HEK293 (cell line): Measurements from ENCODE around the gene CYP4F22.
A peak's percentile ranks its signal among the peaks of the same experiment; 100 is the strongest.

ENCODE experiments used
- GLIS2 ChIP-seq: fragments of 450-650 bp; formaldehyde crosslinking; IDR thresholded peaks from 2 replicates; pipeline ENCODE4 v1.5.1; 2016; ENCODE audit warnings: missing biosample characterization, missing genetic modification characterization
- KLF8 ChIP-seq: fragments of 450-650 bp; formaldehyde crosslinking; IDR thresholded peaks from 2 replicates; pipeline ENCODE4 v1.5.1; 2016; ENCODE audit warnings: missing biosample characterization, missing genetic modification characterization
- MEIS1 ChIP-seq: sonication (generic); formaldehyde crosslinking; IDR thresholded peaks from 2 replicates; pipeline ENCODE4 v1.8.1; 2022; ENCODE audit warnings: missing genetic modification reagents, mild to moderate bottlenecking, borderline replicate concordance
- RBAK ChIP-seq: fragments of 450-650 bp; formaldehyde crosslinking; IDR thresholded peaks from 2 replicates; pipeline ENCODE4 v1.5.1; 2016; ENCODE audit warnings: missing biosample characterization, missing genetic modification characterization
- SCRT2 ChIP-seq: fragments of 450-650 bp; formaldehyde crosslinking; IDR thresholded peaks from 2 replicates; pipeline ENCODE4 v1.5.1; 2016; ENCODE audit warnings: missing biosample characterization, missing genetic modification characterization
- YY1 ChIP-seq: fragments of 450-650 bp; formaldehyde crosslinking; IDR thresholded peaks from 2 replicates; pipeline ENCODE4 v1.5.1; 2018; ENCODE audit warnings: missing biosample characterization, missing genetic modification characterization
- ZBTB48 ChIP-seq: fragments of 450-650 bp; formaldehyde crosslinking; IDR thresholded peaks from 2 replicates; pipeline ENCODE4 v1.5.1; 2016; ENCODE audit warnings: missing biosample characterization, missing genetic modification characterization
- ZBTB7A ChIP-seq: fragments of 450-650 bp; formaldehyde crosslinking; IDR thresholded peaks from 2 replicates; pipeline ENCODE4 v1.5.1; 2016; ENCODE audit warnings: low read depth, missing biosample characterization, missing genetic modification characterization
- ZBTB8A ChIP-seq: fragments of 450-650 bp; formaldehyde crosslinking; IDR thresholded peaks from 2 replicates; pipeline ENCODE4 v1.5.1; 2016; ENCODE audit warnings: missing biosample characterization, missing genetic modification characterization
- ZNF114 ChIP-seq: fragments of 450-650 bp; formaldehyde crosslinking; IDR thresholded peaks from 2 replicates; pipeline ENCODE4 v1.5.0; 2017; ENCODE audit warnings: missing biosample characterization, missing genetic modification characterization
- ZNF184 ChIP-seq: fragments of 450-650 bp; IDR thresholded peaks from 2 replicates; pipeline ENCODE4 v1.5.1; 2018; ENCODE audit warnings: missing biosample characterization, mild to moderate bottlenecking, missing genetic modification characterization
- ZNF324 ChIP-seq: fragments of 450-650 bp; formaldehyde crosslinking; IDR thresholded peaks from 2 replicates; pipeline ENCODE4 v1.5.1; 2016; ENCODE audit warnings: missing biosample characterization, missing genetic modification characterization
- ZNF48 ChIP-seq: fragments of 450-650 bp; formaldehyde crosslinking; IDR thresholded peaks from 2 replicates; pipeline ENCODE4 v1.5.1; 2016; ENCODE audit warnings: missing biosample characterization, missing genetic modification characterization
- ZNF600 ChIP-seq: fragments of 450-650 bp; formaldehyde crosslinking; IDR thresholded peaks from 2 replicates; pipeline ENCODE4 v1.5.1; 2016; ENCODE audit warnings: missing biosample characterization, missing genetic modification characterization
- ZSCAN30 ChIP-seq: fragments of 450-650 bp; IDR thresholded peaks from 2 replicates; pipeline ENCODE4 v1.5.1; 2018; ENCODE audit warnings: missing biosample characterization, mild to moderate bottlenecking, missing genetic modification characterization, moderate library complexity
- TF ChIP-seq, protein P1 (sequence below): fragments of 450-650 bp; formaldehyde crosslinking; conservative IDR thresholded peaks from 2 replicates; pipeline ENCODE4 v1.5.1; 2016; ENCODE audit warnings: low read depth, missing biosample characterization, missing genetic modification characterization
- TF ChIP-seq, protein P2 (sequence below): fragments of 450-650 bp; formaldehyde crosslinking; IDR thresholded peaks from 2 replicates; pipeline ENCODE4 v1.5.1; 2016; ENCODE audit warnings: missing biosample characterization, missing genetic modification characterization
- TF ChIP-seq, protein P3 (sequence below): fragments of 450-650 bp; IDR thresholded peaks from 2 replicates; pipeline ENCODE4 v1.5.1; 2018; ENCODE audit warnings: missing biosample characterization, missing genetic modification characterization
- TF ChIP-seq, protein P4 (sequence below): fragments of 450-650 bp; formaldehyde crosslinking; IDR thresholded peaks from 2 replicates; pipeline ENCODE4 v1.5.1; 2016; ENCODE audit warnings: missing biosample characterization, missing genetic modification characterization
- TF ChIP-seq, protein P5 (sequence below): fragments of 450-650 bp; formaldehyde crosslinking; IDR thresholded peaks from 2 replicates; pipeline ENCODE4 v1.5.1; 2016; ENCODE audit warnings: missing biosample characterization, missing genetic modification characterization
- TF ChIP-seq, protein P6 (sequence below): fragments of 450-650 bp; formaldehyde crosslinking; IDR thresholded peaks from 2 replicates; pipeline ENCODE4 v1.5.1; 2016; ENCODE audit warnings: missing biosample characterization, missing genetic modification characterization

CYP4F22 gene

DNA sequence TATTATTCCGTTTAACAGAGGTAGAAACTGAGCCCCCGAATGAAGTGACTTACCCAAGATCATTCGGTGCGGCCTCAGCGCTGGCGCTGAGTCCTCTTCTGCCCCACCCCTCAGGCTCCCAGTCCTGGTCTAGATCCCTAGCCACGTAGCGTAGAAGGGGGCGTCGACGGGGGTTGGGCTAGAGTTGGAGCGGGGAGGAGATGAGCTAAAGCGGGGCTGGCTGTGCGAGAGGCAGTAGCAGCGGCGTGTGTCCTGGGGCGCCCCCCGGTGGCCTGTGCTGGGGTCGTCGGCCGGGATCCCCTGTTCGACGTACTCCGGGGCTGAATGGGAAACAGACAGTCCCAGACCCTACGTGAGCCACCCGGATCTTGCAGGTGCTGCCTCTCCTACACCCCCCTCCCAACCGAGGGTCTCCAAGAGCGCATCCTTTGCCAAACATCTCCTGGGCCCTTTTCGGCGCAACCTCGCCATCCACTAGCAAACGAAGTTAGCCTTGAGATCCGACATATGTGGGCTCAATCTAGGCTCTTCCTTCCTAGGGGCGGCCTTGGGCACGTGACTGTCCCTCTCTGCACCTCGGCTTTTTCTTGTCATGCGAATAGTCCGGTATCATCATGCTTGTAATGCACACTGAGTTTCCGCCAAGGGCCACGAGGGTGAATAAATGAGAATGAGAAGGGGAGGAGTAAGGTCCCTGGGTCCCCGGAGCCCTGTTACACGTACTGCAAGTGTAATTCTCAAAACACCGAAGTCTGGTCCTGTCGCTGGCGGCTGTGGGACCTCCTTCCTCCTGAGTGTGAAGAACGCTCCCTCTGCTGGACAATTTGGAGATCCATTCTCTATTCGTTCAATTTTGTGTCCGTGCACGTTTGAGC, 47.7 kb downstream of the CYP4F22 start (continued):
- TF ChIP-seq, protein P1, sequence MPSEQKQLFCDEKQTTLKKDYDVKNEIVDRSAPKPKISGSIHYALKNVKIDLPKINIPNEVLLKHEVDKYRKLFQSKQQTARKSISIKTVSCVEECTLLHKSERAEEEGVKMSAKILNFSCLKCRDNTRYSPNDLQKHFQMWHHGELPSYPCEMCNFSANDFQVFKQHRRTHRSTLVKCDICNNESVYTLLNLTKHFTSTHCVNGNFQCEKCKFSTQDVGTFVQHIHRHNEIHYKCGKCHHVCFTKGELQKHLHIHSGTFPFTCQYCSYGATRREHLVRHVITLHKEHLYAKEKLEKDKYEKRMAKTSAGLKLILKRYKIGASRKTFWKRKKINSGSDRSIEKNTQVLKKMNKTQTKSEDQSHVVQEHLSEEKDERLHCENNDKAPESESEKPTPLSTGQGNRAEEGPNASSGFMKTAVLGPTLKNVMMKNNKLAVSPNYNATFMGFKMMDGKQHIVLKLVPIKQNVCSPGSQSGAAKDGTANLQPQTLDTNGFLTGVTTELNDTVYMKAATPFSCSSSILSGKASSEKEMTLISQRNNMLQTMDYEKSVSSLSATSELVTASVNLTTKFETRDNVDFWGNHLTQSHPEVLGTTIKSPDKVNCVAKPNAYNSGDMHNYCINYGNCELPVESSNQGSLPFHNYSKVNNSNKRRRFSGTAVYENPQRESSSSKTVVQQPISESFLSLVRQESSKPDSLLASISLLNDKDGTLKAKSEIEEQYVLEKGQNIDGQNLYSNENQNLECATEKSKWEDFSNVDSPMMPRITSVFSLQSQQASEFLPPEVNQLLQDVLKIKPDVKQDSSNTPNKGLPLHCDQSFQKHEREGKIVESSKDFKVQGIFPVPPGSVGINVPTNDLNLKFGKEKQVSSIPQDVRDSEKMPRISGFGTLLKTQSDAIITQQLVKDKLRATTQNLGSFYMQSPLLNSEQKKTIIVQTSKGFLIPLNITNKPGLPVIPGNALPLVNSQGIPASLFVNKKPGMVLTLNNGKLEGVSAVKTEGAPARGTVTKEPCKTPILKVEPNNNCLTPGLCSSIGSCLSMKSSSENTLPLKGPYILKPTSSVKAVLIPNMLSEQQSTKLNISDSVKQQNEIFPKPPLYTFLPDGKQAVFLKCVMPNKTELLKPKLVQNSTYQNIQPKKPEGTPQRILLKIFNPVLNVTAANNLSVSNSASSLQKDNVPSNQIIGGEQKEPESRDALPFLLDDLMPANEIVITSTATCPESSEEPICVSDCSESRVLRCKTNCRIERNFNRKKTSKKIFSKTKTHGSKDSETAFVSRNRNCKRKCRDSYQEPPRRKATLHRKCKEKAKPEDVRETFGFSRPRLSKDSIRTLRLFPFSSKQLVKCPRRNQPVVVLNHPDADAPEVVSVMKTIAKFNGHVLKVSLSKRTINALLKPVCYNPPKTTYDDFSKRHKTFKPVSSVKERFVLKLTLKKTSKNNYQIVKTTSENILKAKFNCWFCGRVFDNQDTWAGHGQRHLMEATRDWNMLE = 0 out of 2 replicates have a peak, but pooled peaks have one; percentile 12
- TF ChIP-seq, protein P2, sequence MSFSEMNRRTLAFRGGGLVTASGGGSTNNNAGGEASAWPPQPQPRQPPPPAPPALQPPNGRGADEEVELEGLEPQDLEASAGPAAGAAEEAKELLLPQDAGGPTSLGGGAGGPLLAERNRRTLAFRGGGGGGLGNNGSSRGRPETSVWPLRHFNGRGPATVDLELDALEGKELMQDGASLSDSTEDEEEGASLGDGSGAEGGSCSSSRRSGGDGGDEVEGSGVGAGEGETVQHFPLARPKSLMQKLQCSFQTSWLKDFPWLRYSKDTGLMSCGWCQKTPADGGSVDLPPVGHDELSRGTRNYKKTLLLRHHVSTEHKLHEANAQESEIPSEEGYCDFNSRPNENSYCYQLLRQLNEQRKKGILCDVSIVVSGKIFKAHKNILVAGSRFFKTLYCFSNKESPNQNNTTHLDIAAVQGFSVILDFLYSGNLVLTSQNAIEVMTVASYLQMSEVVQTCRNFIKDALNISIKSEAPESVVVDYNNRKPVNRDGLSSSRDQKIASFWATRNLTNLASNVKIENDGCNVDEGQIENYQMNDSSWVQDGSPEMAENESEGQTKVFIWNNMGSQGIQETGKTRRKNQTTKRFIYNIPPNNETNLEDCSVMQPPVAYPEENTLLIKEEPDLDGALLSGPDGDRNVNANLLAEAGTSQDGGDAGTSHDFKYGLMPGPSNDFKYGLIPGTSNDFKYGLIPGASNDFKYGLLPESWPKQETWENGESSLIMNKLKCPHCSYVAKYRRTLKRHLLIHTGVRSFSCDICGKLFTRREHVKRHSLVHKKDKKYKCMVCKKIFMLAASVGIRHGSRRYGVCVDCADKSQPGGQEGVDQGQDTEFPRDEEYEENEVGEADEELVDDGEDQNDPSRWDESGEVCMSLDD (tag by site-specific recombination) = peak; percentile 76
- TF ChIP-seq YY1 = no peak; the same call in 1 of the 2 replicates
- TF ChIP-seq, protein P3, sequence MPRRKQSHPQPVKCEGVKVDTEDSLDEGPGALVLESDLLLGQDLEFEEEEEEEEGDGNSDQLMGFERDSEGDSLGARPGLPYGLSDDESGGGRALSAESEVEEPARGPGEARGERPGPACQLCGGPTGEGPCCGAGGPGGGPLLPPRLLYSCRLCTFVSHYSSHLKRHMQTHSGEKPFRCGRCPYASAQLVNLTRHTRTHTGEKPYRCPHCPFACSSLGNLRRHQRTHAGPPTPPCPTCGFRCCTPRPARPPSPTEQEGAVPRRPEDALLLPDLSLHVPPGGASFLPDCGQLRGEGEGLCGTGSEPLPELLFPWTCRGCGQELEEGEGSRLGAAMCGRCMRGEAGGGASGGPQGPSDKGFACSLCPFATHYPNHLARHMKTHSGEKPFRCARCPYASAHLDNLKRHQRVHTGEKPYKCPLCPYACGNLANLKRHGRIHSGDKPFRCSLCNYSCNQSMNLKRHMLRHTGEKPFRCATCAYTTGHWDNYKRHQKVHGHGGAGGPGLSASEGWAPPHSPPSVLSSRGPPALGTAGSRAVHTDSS (tag by site-specific recombination) = no peak
- 0 out of 2 replicates have a peak, but pooled peaks have one; percentile 67 for TF ChIP-seq ZNF600 (tag by site-specific recombination)
- no peak for TF ChIP-seq RBAK (tag by site-specific recombination)
- peak; percentile 33; the same call in 1 of the 2 replicates for TF ChIP-seq ZBTB7A (tag by site-specific recombination)
- peak; percentile 75 for TF ChIP-seq KLF8
- peak; percentile 56; the same call in 1 of the 2 replicates for TF ChIP-seq ZSCAN30 (tag by site-specific recombination)
- no peak for TF ChIP-seq ZNF48
- TF ChIP-seq GLIS2 (tag by site-specific recombination) = peak; percentile 81
- peak; percentile 91 for TF ChIP-seq ZBTB48 (tag by site-specific recombination)
- no peak for TF ChIP-seq ZNF184 (tag by site-specific recombination)
- TF ChIP-seq MEIS1 (CRISPR knock-in tag) = no peak
- TF ChIP-seq ZNF114 (tag by site-specific recombination) = no peak
- TF ChIP-seq ZNF324 (tag by site-specific recombination) = peak; percentile 67; the same call in 1 of the 2 replicates
- TF ChIP-seq, protein P4, sequence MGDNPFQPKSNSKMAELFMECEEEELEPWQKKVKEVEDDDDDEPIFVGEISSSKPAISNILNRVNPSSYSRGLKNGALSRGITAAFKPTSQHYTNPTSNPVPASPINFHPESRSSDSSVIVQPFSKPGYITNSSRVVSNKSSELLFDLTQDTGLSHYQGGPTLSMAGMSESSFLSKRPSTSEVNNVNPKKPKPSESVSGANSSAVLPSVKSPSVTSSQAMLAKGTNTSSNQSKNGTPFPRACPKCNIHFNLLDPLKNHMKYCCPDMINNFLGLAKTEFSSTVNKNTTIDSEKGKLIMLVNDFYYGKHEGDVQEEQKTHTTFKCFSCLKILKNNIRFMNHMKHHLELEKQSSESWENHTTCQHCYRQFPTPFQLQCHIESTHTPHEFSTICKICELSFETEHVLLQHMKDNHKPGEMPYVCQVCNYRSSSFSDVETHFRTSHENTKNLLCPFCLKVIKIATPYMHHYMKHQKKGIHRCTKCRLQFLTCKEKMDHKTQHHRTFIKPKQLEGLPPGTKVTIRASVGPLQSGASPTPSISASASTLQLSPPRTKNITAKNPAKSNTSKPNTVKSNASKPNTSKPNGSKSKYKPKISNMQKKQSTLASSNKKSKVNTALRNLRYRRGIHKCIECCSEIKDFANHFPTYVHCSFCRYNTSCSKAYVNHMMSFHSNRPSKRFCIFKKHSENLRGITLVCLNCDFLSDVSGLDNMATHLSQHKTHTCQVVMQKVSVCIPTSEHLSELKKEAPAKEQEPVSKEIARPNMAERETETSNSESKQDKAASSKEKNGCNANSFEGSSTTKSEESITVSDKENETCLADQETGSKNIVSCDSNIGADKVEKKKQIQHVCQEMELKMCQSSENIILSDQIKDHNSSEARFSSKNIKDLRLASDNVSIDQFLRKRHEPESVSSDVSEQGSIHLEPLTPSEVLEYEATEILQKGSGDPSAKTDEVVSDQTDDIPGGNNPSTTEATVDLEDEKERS (tag by site-specific recombination) = 0 out of 2 replicates have a peak, but pooled peaks have one; percentile 8
- TF ChIP-seq, protein P5, sequence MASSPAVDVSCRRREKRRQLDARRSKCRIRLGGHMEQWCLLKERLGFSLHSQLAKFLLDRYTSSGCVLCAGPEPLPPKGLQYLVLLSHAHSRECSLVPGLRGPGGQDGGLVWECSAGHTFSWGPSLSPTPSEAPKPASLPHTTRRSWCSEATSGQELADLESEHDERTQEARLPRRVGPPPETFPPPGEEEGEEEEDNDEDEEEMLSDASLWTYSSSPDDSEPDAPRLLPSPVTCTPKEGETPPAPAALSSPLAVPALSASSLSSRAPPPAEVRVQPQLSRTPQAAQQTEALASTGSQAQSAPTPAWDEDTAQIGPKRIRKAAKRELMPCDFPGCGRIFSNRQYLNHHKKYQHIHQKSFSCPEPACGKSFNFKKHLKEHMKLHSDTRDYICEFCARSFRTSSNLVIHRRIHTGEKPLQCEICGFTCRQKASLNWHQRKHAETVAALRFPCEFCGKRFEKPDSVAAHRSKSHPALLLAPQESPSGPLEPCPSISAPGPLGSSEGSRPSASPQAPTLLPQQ (tag by site-specific recombination) = peak; percentile 75
- TF ChIP-seq SCRT2 (tag by site-specific recombination) = 0 out of 2 replicates have a peak, but pooled peaks have one; percentile 19
- TF ChIP-seq, protein P6, sequence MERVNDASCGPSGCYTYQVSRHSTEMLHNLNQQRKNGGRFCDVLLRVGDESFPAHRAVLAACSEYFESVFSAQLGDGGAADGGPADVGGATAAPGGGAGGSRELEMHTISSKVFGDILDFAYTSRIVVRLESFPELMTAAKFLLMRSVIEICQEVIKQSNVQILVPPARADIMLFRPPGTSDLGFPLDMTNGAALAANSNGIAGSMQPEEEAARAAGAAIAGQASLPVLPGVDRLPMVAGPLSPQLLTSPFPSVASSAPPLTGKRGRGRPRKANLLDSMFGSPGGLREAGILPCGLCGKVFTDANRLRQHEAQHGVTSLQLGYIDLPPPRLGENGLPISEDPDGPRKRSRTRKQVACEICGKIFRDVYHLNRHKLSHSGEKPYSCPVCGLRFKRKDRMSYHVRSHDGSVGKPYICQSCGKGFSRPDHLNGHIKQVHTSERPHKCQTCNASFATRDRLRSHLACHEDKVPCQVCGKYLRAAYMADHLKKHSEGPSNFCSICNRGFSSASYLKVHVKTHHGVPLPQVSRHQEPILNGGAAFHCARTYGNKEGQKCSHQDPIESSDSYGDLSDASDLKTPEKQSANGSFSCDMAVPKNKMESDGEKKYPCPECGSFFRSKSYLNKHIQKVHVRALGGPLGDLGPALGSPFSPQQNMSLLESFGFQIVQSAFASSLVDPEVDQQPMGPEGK (tag by site-specific recombination) = peak; percentile 91
- TF ChIP-seq ZBTB8A = peak; percentile 45; the same call in 1 of the 2 replicates
